ENCODE results near the gene ELMOD1.

DNA sequence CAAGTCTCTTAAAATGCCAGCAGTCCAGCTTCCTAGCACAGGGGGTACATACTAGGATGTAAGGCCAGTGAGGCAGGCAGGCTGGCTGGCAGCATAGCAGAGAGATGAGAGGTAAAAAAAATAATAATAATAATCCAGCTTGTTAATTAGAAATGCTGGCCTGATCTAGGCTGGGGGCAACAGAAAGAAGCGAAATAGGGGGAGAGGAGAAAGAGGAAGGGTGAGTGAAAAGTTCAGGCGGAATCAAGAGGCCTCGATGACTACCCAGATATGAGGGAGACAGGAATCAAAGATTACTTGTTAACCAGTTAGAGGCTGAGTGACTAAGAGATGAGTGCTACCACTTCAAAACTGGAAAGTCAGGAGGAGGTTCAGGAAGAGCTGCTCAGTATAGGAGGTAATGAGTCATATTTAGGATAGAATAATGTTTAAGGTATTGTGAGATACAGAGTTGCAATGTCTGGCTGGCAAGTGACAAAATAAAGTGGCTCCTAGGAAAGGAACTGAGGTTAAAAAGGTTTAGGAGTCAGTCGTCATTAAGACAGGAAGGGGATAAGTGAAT lies 28.2 kb upstream of the ELMOD1 start:
- TF ChIP-seq, protein P1, sequence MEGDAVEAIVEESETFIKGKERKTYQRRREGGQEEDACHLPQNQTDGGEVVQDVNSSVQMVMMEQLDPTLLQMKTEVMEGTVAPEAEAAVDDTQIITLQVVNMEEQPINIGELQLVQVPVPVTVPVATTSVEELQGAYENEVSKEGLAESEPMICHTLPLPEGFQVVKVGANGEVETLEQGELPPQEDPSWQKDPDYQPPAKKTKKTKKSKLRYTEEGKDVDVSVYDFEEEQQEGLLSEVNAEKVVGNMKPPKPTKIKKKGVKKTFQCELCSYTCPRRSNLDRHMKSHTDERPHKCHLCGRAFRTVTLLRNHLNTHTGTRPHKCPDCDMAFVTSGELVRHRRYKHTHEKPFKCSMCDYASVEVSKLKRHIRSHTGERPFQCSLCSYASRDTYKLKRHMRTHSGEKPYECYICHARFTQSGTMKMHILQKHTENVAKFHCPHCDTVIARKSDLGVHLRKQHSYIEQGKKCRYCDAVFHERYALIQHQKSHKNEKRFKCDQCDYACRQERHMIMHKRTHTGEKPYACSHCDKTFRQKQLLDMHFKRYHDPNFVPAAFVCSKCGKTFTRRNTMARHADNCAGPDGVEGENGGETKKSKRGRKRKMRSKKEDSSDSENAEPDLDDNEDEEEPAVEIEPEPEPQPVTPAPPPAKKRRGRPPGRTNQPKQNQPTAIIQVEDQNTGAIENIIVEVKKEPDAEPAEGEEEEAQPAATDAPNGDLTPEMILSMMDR (IDR thresholded peaks at IDR 0.05; ENCODE audit: insufficient read depth, low read length): no peak
- TF ChIP-seq POLR2AphosphoS5 (IDR thresholded peaks at IDR 0.05; ENCODE audit: low read depth) (no peak), GABPA (IDR thresholded peaks at IDR 0.05; ENCODE audit: low read depth) (no peak), SPI1 (IDR thresholded peaks at IDR 0.05; ENCODE audit: borderline replicate concordance, low read depth) (no peak)
- TF ChIP-seq, protein P2, sequence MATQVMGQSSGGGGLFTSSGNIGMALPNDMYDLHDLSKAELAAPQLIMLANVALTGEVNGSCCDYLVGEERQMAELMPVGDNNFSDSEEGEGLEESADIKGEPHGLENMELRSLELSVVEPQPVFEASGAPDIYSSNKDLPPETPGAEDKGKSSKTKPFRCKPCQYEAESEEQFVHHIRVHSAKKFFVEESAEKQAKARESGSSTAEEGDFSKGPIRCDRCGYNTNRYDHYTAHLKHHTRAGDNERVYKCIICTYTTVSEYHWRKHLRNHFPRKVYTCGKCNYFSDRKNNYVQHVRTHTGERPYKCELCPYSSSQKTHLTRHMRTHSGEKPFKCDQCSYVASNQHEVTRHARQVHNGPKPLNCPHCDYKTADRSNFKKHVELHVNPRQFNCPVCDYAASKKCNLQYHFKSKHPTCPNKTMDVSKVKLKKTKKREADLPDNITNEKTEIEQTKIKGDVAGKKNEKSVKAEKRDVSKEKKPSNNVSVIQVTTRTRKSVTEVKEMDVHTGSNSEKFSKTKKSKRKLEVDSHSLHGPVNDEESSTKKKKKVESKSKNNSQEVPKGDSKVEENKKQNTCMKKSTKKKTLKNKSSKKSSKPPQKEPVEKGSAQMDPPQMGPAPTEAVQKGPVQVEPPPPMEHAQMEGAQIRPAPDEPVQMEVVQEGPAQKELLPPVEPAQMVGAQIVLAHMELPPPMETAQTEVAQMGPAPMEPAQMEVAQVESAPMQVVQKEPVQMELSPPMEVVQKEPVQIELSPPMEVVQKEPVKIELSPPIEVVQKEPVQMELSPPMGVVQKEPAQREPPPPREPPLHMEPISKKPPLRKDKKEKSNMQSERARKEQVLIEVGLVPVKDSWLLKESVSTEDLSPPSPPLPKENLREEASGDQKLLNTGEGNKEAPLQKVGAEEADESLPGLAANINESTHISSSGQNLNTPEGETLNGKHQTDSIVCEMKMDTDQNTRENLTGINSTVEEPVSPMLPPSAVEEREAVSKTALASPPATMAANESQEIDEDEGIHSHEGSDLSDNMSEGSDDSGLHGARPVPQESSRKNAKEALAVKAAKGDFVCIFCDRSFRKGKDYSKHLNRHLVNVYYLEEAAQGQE (IDR thresholded peaks at IDR 0.05; ENCODE audit: insufficient replicate concordance, low read depth): no peak
